H1 (cell line): ENCODE data around the gene KAZALD1. TPM values are rescaled to one million over a fixed set of nuclear protein-coding genes. Genes with fewer than 3 reads are reported as not detected.

Experiments
- CBX5 ChIP-seq: fragments of 300-800, 300-1000 bp; sonication (generic); IDR thresholded peaks from 2 replicates; pipeline ENCODE4 v1.7.1; 2016; ENCODE audit warnings: antibody characterized with exemption, low read length, low read depth
- CTCF ChIP-seq, 3 experiments: IDR thresholded peaks; 1 replicate in 2 of 3; 2 replicates in 1 of 3; pipeline versions ENCODE4 v1.5.1 to v1.6.1; 2011; ENCODE audit warnings: low read length in 3 of 3, mild to moderate bottlenecking in 3 of 3, inconsistent platforms in 2 of 3, low read depth in 1 of 3, moderate library complexity in 1 of 3; ENCODE audit not compliant: insufficient read depth in 1 of 3; ENCODE audit errors: control extremely low read depth in 1 of 3
- EGR1 ChIP-seq: IDR thresholded peaks from 2 replicates; pipeline ENCODE4 v1.6.1; 2011; ENCODE audit warnings: low read depth, low read length, borderline replicate concordance
- KDM1A ChIP-seq: fragments of 200-600, 300-600 bp; sonication (generic); IDR thresholded peaks from 2 replicates; pipeline ENCODE4 v1.7.1; 2016; ENCODE audit warnings: mild to moderate bottlenecking, low read length, borderline replicate concordance
- SP1 ChIP-seq: IDR thresholded peaks from 2 replicates; pipeline ENCODE4 v1.6.1; 2011; ENCODE audit warnings: low read depth, low read length
- TAF7 ChIP-seq: optimal IDR thresholded peaks from 2 replicates; pipeline ENCODE3; 2011; ENCODE audit warnings: low read depth, mild to moderate bottlenecking, inconsistent platforms, low read length, moderate library complexity, borderline replicate concordance
- YY1 ChIP-seq: IDR thresholded peaks from 2 replicates; pipeline ENCODE4 v1.6.1; 2011; ENCODE audit warnings: low read depth, mild to moderate bottlenecking, low read length
- polyA plus RNA-seq, 7 experiments: library from polyadenylated mRNA; depleted of rRNA in 3 of 7; stranded (reverse) in 5 of 7; unstranded in 2 of 7; fragments of >200 nt in 5 of 7; fragments of 200-250 nt in 2 of 7; gene quantifications; 1 replicate in 5 of 7; 2 replicates in 1 of 7; 4 replicates in 1 of 7; pipeline versions ENCODE4 v1.2.1 to v1.2.3, GENCODE V29; 2011 to 2013; ENCODE audit warnings: missing spikeins in 2 of 7, mixed read lengths in 2 of 7
- total RNA-seq: library from RNA; stranded (reverse); fragmentation: NEBNext Ultra II Directional; extraction: Animal tissue kit (Norgen Biotek cat#: 25700); gene quantifications from 2 replicates; pipeline ENCODE4 v1.2.1, GENCODE V29; 2021
- TF ChIP-seq, protein P1 (sequence below): fragments of 300-600 bp; sonication (generic); IDR thresholded peaks from 2 replicates; pipeline ENCODE4 v1.7.1; 2012; ENCODE audit warnings: low read length, moderate library complexity, mild to moderate bottlenecking, inconsistent platforms; ENCODE audit not compliant: insufficient replicate concordance

KAZALD1 gene
- total and polyA plus RNA-seq, 2 of the 8 experiments (the other 6 are each of a cell fraction or from before 2014, with no cell fraction given) = 0.65 to 1.9 TPM

DNA sequence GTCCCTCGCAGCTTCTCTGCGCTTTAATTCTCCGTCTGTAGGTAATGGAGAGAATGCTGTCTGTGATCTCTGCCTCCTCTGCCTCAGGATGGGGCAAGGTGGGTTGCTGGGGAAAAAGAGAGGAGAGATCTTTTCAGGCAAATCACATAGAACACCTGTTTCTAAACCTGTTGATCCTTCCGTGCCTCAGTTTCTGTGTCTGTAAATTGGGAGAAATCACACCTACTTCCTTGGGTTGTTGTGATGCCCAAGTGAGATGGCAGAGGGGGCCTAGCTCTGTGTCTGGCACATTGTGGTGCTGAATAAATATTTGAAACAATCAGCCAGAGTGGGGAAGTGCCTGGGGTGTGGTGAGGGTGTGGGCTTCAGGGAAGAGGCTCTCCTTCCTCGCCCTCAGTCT, 28.8 kb downstream of the KAZALD1 start (continued):
- TF ChIP-seq, protein P1, sequence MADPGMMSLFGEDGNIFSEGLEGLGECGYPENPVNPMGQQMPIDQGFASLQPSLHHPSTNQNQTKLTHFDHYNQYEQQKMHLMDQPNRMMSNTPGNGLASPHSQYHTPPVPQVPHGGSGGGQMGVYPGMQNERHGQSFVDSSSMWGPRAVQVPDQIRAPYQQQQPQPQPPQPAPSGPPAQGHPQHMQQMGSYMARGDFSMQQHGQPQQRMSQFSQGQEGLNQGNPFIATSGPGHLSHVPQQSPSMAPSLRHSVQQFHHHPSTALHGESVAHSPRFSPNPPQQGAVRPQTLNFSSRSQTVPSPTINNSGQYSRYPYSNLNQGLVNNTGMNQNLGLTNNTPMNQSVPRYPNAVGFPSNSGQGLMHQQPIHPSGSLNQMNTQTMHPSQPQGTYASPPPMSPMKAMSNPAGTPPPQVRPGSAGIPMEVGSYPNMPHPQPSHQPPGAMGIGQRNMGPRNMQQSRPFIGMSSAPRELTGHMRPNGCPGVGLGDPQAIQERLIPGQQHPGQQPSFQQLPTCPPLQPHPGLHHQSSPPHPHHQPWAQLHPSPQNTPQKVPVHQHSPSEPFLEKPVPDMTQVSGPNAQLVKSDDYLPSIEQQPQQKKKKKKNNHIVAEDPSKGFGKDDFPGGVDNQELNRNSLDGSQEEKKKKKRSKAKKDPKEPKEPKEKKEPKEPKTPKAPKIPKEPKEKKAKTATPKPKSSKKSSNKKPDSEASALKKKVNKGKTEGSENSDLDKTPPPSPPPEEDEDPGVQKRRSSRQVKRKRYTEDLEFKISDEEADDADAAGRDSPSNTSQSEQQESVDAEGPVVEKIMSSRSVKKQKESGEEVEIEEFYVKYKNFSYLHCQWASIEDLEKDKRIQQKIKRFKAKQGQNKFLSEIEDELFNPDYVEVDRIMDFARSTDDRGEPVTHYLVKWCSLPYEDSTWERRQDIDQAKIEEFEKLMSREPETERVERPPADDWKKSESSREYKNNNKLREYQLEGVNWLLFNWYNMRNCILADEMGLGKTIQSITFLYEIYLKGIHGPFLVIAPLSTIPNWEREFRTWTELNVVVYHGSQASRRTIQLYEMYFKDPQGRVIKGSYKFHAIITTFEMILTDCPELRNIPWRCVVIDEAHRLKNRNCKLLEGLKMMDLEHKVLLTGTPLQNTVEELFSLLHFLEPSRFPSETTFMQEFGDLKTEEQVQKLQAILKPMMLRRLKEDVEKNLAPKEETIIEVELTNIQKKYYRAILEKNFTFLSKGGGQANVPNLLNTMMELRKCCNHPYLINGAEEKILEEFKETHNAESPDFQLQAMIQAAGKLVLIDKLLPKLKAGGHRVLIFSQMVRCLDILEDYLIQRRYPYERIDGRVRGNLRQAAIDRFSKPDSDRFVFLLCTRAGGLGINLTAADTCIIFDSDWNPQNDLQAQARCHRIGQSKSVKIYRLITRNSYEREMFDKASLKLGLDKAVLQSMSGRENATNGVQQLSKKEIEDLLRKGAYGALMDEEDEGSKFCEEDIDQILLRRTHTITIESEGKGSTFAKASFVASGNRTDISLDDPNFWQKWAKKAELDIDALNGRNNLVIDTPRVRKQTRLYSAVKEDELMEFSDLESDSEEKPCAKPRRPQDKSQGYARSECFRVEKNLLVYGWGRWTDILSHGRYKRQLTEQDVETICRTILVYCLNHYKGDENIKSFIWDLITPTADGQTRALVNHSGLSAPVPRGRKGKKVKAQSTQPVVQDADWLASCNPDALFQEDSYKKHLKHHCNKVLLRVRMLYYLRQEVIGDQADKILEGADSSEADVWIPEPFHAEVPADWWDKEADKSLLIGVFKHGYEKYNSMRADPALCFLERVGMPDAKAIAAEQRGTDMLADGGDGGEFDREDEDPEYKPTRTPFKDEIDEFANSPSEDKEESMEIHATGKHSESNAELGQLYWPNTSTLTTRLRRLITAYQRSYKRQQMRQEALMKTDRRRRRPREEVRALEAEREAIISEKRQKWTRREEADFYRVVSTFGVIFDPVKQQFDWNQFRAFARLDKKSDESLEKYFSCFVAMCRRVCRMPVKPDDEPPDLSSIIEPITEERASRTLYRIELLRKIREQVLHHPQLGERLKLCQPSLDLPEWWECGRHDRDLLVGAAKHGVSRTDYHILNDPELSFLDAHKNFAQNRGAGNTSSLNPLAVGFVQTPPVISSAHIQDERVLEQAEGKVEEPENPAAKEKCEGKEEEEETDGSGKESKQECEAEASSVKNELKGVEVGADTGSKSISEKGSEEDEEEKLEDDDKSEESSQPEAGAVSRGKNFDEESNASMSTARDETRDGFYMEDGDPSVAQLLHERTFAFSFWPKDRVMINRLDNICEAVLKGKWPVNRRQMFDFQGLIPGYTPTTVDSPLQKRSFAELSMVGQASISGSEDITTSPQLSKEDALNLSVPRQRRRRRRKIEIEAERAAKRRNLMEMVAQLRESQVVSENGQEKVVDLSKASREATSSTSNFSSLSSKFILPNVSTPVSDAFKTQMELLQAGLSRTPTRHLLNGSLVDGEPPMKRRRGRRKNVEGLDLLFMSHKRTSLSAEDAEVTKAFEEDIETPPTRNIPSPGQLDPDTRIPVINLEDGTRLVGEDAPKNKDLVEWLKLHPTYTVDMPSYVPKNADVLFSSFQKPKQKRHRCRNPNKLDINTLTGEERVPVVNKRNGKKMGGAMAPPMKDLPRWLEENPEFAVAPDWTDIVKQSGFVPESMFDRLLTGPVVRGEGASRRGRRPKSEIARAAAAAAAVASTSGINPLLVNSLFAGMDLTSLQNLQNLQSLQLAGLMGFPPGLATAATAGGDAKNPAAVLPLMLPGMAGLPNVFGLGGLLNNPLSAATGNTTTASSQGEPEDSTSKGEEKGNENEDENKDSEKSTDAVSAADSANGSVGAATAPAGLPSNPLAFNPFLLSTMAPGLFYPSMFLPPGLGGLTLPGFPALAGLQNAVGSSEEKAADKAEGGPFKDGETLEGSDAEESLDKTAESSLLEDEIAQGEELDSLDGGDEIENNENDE = no peak
- no peak for TF ChIP-seq CBX5
- no peak for TF ChIP-seq YY1
- TF ChIP-seq KDM1A = no peak
- no peak for TF ChIP-seq TAF7
- no peak for TF ChIP-seq CTCF (IDR thresholded peaks at IDR 0.05; ENCODE audit: control extremely low read depth in 1 of 3, insufficient read depth in 1 of 3, low read depth in 1 of 3, low read length in 3 of 3)
- TF ChIP-seq EGR1 = no peak
- TF ChIP-seq SP1 = no peak
